ENCODE data around the gene DTD1.

DTD1 gene

GRCh38 chr20:18815194-18815942 is 227.5 kb downstream of the DTD1 start:
- peaks cover 0 to 5% (median 0%) of the 10 kb centered on the region in 3 donors for H3K9me3 ChIP-seq
- TF ChIP-seq CTCF (IDR thresholded peaks at IDR 0.05): no peak
- no peaks in the 10 kb centered on the region for H3K36me3 ChIP-seq
- H3K4me1 ChIP-seq: no peaks in the 10 kb centered on the region
- no peak overlapping the region for H3K27ac ChIP-seq
- no peak overlapping the region for H3K4me3 ChIP-seq
- no peak for DNase-seq
- intact Hi-C loops (cut with DNase I; ENCODE audit: low total_unique reads): no loop called here
- H3K27me3 ChIP-seq: no peaks in the 10 kb centered on the region

All from tibial artery (tissue), 4 donors.